GM10847 (cell line): Measurements from ENCODE around the gene CCDC13.

ENCODE experiments used
- POLR2A ChIP-seq: IDR thresholded peaks from 2 replicates; pipeline ENCODE4 v1.6.1; 2011; ENCODE audit not compliant: insufficient read length; ENCODE audit errors: extremely low read depth

CCDC13 gene

GRCh38 chr3:42801784-42802183 lies 28.7 kb upstream of the CCDC13 start:
- TF ChIP-seq POLR2A: no peak

GRCh38 chr3:42801048-42801620 lies 28.1 kb upstream of the CCDC13 start:
- no peak for TF ChIP-seq POLR2A

- TF ChIP-seq POLR2A: no peak
These were observed 27.2 kb upstream of the CCDC13 start for GRCh38 chr3:42800251-42800650.

- no peak for TF ChIP-seq POLR2A
These were observed 26.3 kb upstream of the CCDC13 start for GRCh38 chr3:42799376-42799775.

GRCh38 chr3:42796332-42796885 lies 23.4 kb upstream of the CCDC13 start:
- no peak for TF ChIP-seq POLR2A

- TF ChIP-seq POLR2A: no peak
These were observed 22.6 kb upstream of the CCDC13 start for GRCh38 chr3:42795621-42796181.

- no peak for TF ChIP-seq POLR2A
These were observed 17.7 kb upstream of the CCDC13 start for GRCh38 chr3:42790714-42791229.

GRCh38 chr3:42786631-42787030 lies 13.6 kb upstream of the CCDC13 start:
- no peak for TF ChIP-seq POLR2A

GRCh38 chr3:42786212-42786611 lies 13.2 kb upstream of the CCDC13 start:
- no peak for TF ChIP-seq POLR2A

GRCh38 chr3:42780892-42781700 lies 8.0 kb upstream of the CCDC13 start:
- no peak for TF ChIP-seq POLR2A

GRCh38 chr3:42780398-42780797 lies 7.3 kb upstream of the CCDC13 start:
- no peak for TF ChIP-seq POLR2A

GRCh38 chr3:42778644-42779043 lies 5.6 kb upstream of the CCDC13 start:
- no peak for TF ChIP-seq POLR2A

GRCh38 chr3:42773409-42773751 lies 327 bp upstream of the CCDC13 start:
- TF ChIP-seq POLR2A: no peak

GRCh38 chr3:42771271-42771670 lies 1.8 kb downstream of the CCDC13 start:
- no peak for TF ChIP-seq POLR2A

- no peak for TF ChIP-seq POLR2A
These were observed 3.4 kb downstream of the CCDC13 start for GRCh38 chr3:42769477-42770131.

GRCh38 chr3:42764561-42765295 lies 8.3 kb downstream of the CCDC13 start:
- no peak for TF ChIP-seq POLR2A
